Mesenchymal stem cell (in vitro differentiated cells and primary cell): ENCODE results near the gene SSTR3.

Experiments used
- DNase-seq: peaks from one replicate; pipeline ENCODE4 v3.0.0-alpha.2; 2013
- H2AFZ ChIP-seq: one replicate; pipeline ENCODE4 v1.6.1; 2013; ENCODE audit warnings: low read depth, mild to moderate bottlenecking, control low read depth, inconsistent platforms, low read length, moderate library complexity
- H2AK5ac ChIP-seq: 2 replicates; pipeline ENCODE4 v1.6.1; 2013; ENCODE audit warnings: low read length, moderate library complexity, mild to moderate bottlenecking, inconsistent platforms; ENCODE audit not compliant: severe bottlenecking
- H2BK120ac ChIP-seq: one replicate; pipeline ENCODE4 v1.6.1; 2013; ENCODE audit warnings: low read depth, mild to moderate bottlenecking, inconsistent platforms, low read length, moderate library complexity
- H2BK12ac ChIP-seq, 2 experiments: one replicate each; pipeline ENCODE4 v1.6.1; 2013; ENCODE audit warnings: inconsistent platforms in 2 of 2, low read length in 2 of 2, mild to moderate bottlenecking in 2 of 2, moderate library complexity in 2 of 2, control low read depth in 1 of 2
- H2BK15ac ChIP-seq: one replicate; pipeline ENCODE4 v1.6.1; 2013; ENCODE audit warnings: mild to moderate bottlenecking, low read depth, inconsistent platforms; ENCODE audit not compliant: poor library complexity, severe bottlenecking
- H2BK5ac ChIP-seq: 2 replicates; pipeline ENCODE4 v1.6.1; 2013; ENCODE audit warnings: low read depth, mild to moderate bottlenecking, low read length, control low read depth, inconsistent platforms; ENCODE audit not compliant: poor library complexity, severe bottlenecking
- H3K14ac ChIP-seq, 2 experiments: one replicate each; pipeline ENCODE4 v1.6.1; 2013; ENCODE audit warnings: inconsistent platforms in 2 of 2, low read length in 2 of 2, control low read depth in 1 of 2, mild to moderate bottlenecking in 1 of 2, moderate library complexity in 1 of 2
- H3K18ac ChIP-seq, 2 experiments: one replicate each; pipeline ENCODE4 v1.6.1; 2013; ENCODE audit warnings: inconsistent platforms in 2 of 2, low read length in 2 of 2, control low read depth in 1 of 2, low read depth in 1 of 2, mild to moderate bottlenecking in 1 of 2
- H3K23ac ChIP-seq, 2 experiments: one replicate each; pipeline ENCODE4 v1.6.1; 2013; ENCODE audit warnings: inconsistent platforms in 2 of 2, low read length in 2 of 2, mild to moderate bottlenecking in 2 of 2, moderate library complexity in 2 of 2, control low read depth in 1 of 2
- H3K27ac ChIP-seq: 2 replicates; pipeline ENCODE4 v1.5.1; 2013; ENCODE audit warnings: mild to moderate bottlenecking, moderate library complexity, low read length, control low read depth, inconsistent platforms; ENCODE audit not compliant: poor library complexity, severe bottlenecking
- H3K27me3 ChIP-seq, 2 experiments: 2 replicates each; pipeline versions ENCODE4 v1.6.1 to v1.7.0; 2013; ENCODE audit warnings: low read length in 2 of 2, mild to moderate bottlenecking in 2 of 2, moderate library complexity in 2 of 2, control low read depth in 1 of 2, inconsistent platforms in 1 of 2; ENCODE audit not compliant: control insufficient read depth in 1 of 2, insufficient read depth in 1 of 2
- H3K36me3 ChIP-seq, 2 experiments: 2 replicates each; pipeline versions ENCODE4 v1.6.1 to v1.7.0; 2013; ENCODE audit warnings: low read length in 2 of 2, control low read depth in 1 of 2, inconsistent platforms in 1 of 2, low read depth in 1 of 2, mild to moderate bottlenecking in 1 of 2; ENCODE audit not compliant: insufficient read depth in 2 of 2, control insufficient read depth in 1 of 2
- H3K4ac ChIP-seq, 2 experiments: one replicate each; pipeline ENCODE4 v1.6.1; 2013; ENCODE audit warnings: inconsistent platforms in 2 of 2, low read length in 2 of 2, mild to moderate bottlenecking in 2 of 2, moderate library complexity in 2 of 2, control low read depth in 1 of 2, low read depth in 1 of 2
- H3K4me1 ChIP-seq: 2 replicates; pipeline ENCODE4 v1.6.1; 2013; ENCODE audit warnings: low read depth, low read length, control low read depth; ENCODE audit not compliant: control insufficient read depth, insufficient read depth
- H3K4me2 ChIP-seq: 2 replicates; pipeline ENCODE4 v1.6.1; 2013; ENCODE audit warnings: low read length, mild to moderate bottlenecking, inconsistent platforms; ENCODE audit not compliant: poor library complexity, severe bottlenecking
- H3K4me3 ChIP-seq, 2 experiments: 2 replicates each; pipeline versions ENCODE4 v1.5.1 to v1.7.0; 2013; ENCODE audit warnings: low read length in 2 of 2, mild to moderate bottlenecking in 2 of 2, control low read depth in 1 of 2, low read depth in 1 of 2; ENCODE audit not compliant: insufficient read depth in 1 of 2
- H3K79me1 ChIP-seq: replicated peaks from 2 replicates; pipeline ENCODE4 v1.6.1; 2013; ENCODE audit warnings: mild to moderate bottlenecking, control low read depth, low read length, inconsistent platforms; ENCODE audit not compliant: poor library complexity, severe bottlenecking
- H3K9ac ChIP-seq: 2 replicates; pipeline ENCODE4 v1.7.0; 2013; ENCODE audit warnings: mild to moderate bottlenecking, low read length, moderate library complexity
- H3K9me3 ChIP-seq: 2 replicates; pipeline ENCODE4 v1.7.0; 2013; ENCODE audit warnings: mild to moderate bottlenecking, low read length; ENCODE audit not compliant: control insufficient read depth
- H4K8ac ChIP-seq: one replicate; pipeline ENCODE4 v1.6.1; 2013; ENCODE audit warnings: inconsistent platforms, mild to moderate bottlenecking, low read length, moderate library complexity
- H4K91ac ChIP-seq: one replicate; pipeline ENCODE4 v1.6.1; 2013; ENCODE audit warnings: mild to moderate bottlenecking, low read length, inconsistent platforms
- WGBS: methylation state at CpG from one replicate; pipeline ENCODE4 v1.1.7; 2013; ENCODE audit warnings: mixed read lengths; 5-methylcytosine and 5-hydroxymethylcytosine counted together

Gene SSTR3

DNA sequence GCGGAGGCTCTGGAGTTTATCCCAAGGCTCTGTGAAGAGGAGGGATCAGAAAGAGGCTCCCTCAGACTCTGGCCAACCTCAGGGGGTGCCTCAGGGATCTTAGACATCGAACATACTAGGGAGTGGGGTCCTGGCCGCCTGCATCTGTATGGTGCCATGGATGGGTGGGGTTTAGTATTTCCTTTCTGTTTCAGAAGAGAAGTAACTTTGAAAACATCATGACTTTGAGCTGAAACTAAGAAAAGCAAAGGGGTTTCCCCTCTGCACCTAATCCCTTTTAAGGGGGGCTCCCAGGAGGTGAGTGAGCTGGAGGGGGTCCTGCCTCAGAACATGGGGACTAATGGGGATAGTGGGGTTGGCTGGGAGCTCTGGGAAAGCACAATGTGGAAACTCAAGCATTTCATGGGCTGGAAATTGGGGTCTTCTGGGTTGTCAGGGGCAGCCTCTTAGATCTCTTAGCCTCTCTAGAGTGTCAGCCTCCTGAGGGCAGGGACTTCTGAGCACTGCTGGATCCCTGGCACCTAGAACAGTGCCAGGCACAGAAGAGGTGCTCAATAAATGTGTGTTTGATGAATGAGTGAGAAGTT lies 11.8 kb upstream of the SSTR3 start:
- H3K4me1 ChIP-seq: peaks cover 22% of the 10 kb centered on the region
- H2BK12ac ChIP-seq: no peak overlapping the region
- peak overlapping the region; percentile 60 for H2BK15ac ChIP-seq
- no peak overlapping the region for H3K4ac ChIP-seq
- H2BK120ac ChIP-seq: no peak overlapping the region
- H4K91ac ChIP-seq: no peak overlapping the region
- WGBS: 96% methylated on average over 3 of the region's 3 CpGs
- no peak overlapping the region for H2AFZ ChIP-seq
- H2BK5ac ChIP-seq: no peak overlapping the region
- H3K9ac ChIP-seq: no peak overlapping the region
- H3K9me3 ChIP-seq: no peaks in the 10 kb centered on the region
- DNase-seq: no peak
- H3K36me3 ChIP-seq: peaks cover 15 to 29% of the 10 kb centered on the region in 2 experiments
- no peak overlapping the region for H4K8ac ChIP-seq
- no peak overlapping the region for H3K18ac ChIP-seq
- no peak overlapping the region for H3K4me2 ChIP-seq
- no peak overlapping the region for H3K27ac ChIP-seq
- H3K23ac ChIP-seq: no peak overlapping the region
- H2AK5ac ChIP-seq: no peak overlapping the region
- H3K14ac ChIP-seq: no peak overlapping the region
- peaks cover 2% of the 10 kb centered on the region for H3K79me1 ChIP-seq
- H3K27me3 ChIP-seq: peaks cover 0 to 15% of the 10 kb centered on the region in 2 experiments
- no peak overlapping the region for H3K4me3 ChIP-seq

DNA sequence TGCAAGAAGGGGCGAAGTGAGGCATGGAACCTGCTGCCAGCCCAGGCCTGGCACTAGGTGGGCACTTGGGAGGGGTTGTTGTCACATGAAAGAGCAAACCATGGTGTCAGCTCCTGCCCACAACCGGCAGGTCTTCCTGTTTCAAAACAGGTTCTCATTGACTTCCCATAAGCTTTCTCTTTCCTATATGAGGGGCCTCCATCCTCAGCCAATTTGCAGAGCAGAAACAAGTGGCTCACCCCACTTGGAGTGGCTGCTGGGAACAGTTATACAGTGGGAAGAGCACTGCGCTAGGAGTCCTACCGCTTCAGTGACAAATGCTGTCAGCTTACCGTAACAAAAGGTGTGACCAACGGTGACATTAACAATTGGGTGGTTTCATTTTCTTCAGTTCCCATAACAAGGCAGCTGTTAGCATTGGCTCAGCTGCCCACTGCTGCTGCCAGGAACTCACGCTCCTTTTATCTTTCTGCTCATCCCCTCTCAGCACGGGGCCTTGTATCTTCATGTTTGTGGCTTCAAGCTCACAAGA lies 10.2 kb upstream of the SSTR3 start:
- H2BK12ac ChIP-seq: no peak overlapping the region
- H3K9ac ChIP-seq: no peak overlapping the region
- no peak overlapping the region for H4K8ac ChIP-seq
- H2BK15ac ChIP-seq: no peak overlapping the region
- H3K4ac ChIP-seq: no peak overlapping the region
- no peak overlapping the region for H3K18ac ChIP-seq
- H3K79me1 ChIP-seq: no peaks in the 10 kb centered on the region
- H3K4me2 ChIP-seq: no peak overlapping the region
- H2AFZ ChIP-seq: no peak overlapping the region
- no peak overlapping the region for H2AK5ac ChIP-seq
- H3K4me3 ChIP-seq: no peak overlapping the region
- H4K91ac ChIP-seq: no peak overlapping the region
- 98% methylated on average over 8 of the region's 8 CpGs for WGBS
- H3K23ac ChIP-seq: no peak overlapping the region
- H3K9me3 ChIP-seq: no peaks in the 10 kb centered on the region
- no peak overlapping the region for H2BK5ac ChIP-seq
- no peak for DNase-seq
- H3K4me1 ChIP-seq: peaks cover 12% of the 10 kb centered on the region
- peaks cover 15 to 29% of the 10 kb centered on the region in 2 experiments for H3K36me3 ChIP-seq
- H3K27me3 ChIP-seq: peaks cover 0 to 28% of the 10 kb centered on the region in 2 experiments
- no peak overlapping the region for H3K27ac ChIP-seq
- no peak overlapping the region for H2BK120ac ChIP-seq
- no peak overlapping the region for H3K14ac ChIP-seq

DNA sequence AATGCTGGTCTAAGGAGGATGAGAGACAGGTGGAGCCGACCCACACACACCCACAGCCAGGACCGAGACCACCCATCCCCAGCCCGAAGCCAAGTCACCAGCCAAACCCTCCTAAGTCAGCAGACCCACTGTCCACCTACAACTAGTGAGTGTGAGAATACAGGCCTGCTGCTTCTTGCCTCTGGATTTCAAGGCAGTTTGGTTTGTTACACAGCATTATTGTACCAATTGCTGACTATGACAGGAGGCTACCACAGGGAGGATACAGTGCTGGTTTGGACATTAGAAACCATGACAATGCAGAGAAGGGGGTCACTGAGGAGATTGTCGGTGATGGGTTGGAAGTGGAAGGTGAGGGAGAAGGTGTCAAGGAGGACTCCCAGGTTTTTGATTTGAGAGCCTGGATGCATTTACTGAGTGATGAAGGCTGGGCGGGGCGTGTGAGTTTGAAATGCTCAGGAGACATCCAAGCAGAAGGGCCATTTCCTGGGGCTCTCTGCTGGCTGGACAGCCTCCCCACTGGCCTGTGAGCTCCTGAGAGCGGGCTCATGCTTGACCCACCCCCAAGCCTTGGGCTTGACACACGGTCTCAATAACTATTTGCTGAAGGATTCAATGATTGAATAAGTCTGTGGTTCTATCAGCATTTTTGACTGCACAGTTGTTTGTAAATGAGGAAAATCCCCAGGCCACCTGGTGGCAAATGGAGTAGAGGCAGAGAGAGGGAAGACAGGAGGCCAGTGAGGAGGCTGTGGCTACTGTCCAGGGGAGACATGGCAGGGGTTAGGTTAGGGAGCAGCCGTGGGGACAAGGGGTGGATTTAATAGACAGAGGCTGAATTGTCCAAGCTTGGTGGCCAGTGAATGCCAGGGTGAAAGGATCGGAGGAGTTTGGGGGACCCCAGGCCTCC lies 9.4 kb upstream of the SSTR3 start:
- Histone ChIP-seq H3K4ac (no peak overlapping the region), H3K9ac (no peak overlapping the region), H3K79me1 (no peaks in the 10 kb centered on the region), H3K27me3 (peaks cover 0 to 31% of the 10 kb centered on the region in 2 experiments), H3K27ac (no peak overlapping the region), H2BK12ac (no peak overlapping the region), H3K4me1 (peaks cover 9% of the 10 kb centered on the region), H4K91ac (no peak overlapping the region), H4K8ac (no peak overlapping the region), H3K14ac (no peak overlapping the region), H2AFZ (no peak overlapping the region), H3K4me3 (no peak overlapping the region), H3K9me3 (no peaks in the 10 kb centered on the region), H3K23ac (no peak overlapping the region), H2AK5ac (no peak overlapping the region), H3K4me2 (no peak overlapping the region), H2BK120ac (no peak overlapping the region), H2BK5ac (no peak overlapping the region), H2BK15ac (no peak overlapping the region), H3K36me3 (peaks cover 15 to 28% of the 10 kb centered on the region in 2 experiments), H3K18ac (no peak overlapping the region)
- WGBS: 95% methylated on average over 10 of the region's 10 CpGs
- no peak for DNase-seq

DNA sequence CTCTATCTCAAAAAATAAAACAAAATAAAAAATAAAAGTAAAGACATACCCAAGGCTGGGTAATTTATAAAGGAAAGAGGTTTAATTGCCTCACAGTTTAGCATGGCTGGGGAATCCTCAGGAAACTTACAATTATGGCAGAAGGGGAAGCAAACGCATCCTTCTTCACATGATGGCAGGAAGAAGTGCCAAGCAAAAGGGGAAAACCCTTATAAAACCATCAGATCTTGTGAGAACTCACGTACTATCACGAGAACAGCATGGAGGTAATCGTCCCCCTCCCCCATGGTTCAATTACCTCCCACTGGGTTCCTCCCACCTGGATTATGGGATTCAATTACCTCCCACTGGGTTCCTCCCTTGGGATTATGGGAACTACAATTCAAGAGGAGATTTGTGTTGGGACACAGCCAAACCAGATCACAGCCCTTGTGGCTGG lies 8.3 kb upstream of the SSTR3 start:
- no peak overlapping the region for H2AK5ac ChIP-seq
- no peak overlapping the region for H2BK5ac ChIP-seq
- H3K4me1 ChIP-seq: peaks cover 9% of the 10 kb centered on the region
- 71% methylated on average over 4 of the region's 4 CpGs for WGBS
- no peak overlapping the region for H3K14ac ChIP-seq
- no peaks in the 10 kb centered on the region for H3K9me3 ChIP-seq
- no peak overlapping the region for H3K4me2 ChIP-seq
- no peak overlapping the region for H3K9ac ChIP-seq
- peaks cover 0 to 37% of the 10 kb centered on the region in 2 experiments for H3K27me3 ChIP-seq
- DNase-seq: no peak
- H2BK120ac ChIP-seq: no peak overlapping the region
- H3K27ac ChIP-seq: no peak overlapping the region
- no peak overlapping the region for H4K91ac ChIP-seq
- no peak overlapping the region for H2AFZ ChIP-seq
- no peak overlapping the region for H3K4ac ChIP-seq
- no peak overlapping the region for H3K23ac ChIP-seq
- no peak overlapping the region for H3K18ac ChIP-seq
- H2BK15ac ChIP-seq: no peak overlapping the region
- H4K8ac ChIP-seq: no peak overlapping the region
- no peak overlapping the region for H3K4me3 ChIP-seq
- H2BK12ac ChIP-seq: no peak overlapping the region
- H3K79me1 ChIP-seq: no peaks in the 10 kb centered on the region
- H3K36me3 ChIP-seq: peaks cover 8 to 17% of the 10 kb centered on the region in 2 experiments
